DND-41 (cell line): Measurements from ENCODE around the gene TAB3.

Experiments
- ATAC-seq: fragments of 200-7000 bp; cut with Tn5 transposase; 3 replicates; pipeline ENCODE4 v1.9.1; 2021; ENCODE audit warnings: low read depth; ENCODE audit not compliant: insufficient read depth
- DNase-seq: peaks from one replicate; pipeline ENCODE4 v3.0.0-alpha.2; 2020
- H2AFZ ChIP-seq: 2 replicates; pipeline ENCODE4 v1.6.0; 2012; ENCODE audit warnings: low read depth, low read length
- H3K27ac ChIP-seq: 2 replicates; pipeline ENCODE4 v1.5.1; 2012; ENCODE audit warnings: low read length, inconsistent platforms
- H3K27me3 ChIP-seq: fragments of 200-600 bp; sonication (generic); 2 replicates; pipeline ENCODE4 v1.6.0; 2012; ENCODE audit warnings: low read length, mild to moderate bottlenecking, inconsistent platforms; ENCODE audit not compliant: insufficient read depth, poor library complexity
- H3K36me3 ChIP-seq: 2 replicates; pipeline ENCODE4 v1.5.1; 2012; ENCODE audit warnings: low read length, inconsistent platforms; ENCODE audit not compliant: insufficient read depth
- H3K4me1 ChIP-seq: 2 replicates; pipeline ENCODE4 v1.5.1; 2012; ENCODE audit warnings: mild to moderate bottlenecking, low read length; ENCODE audit not compliant: insufficient read depth
- H3K4me2 ChIP-seq: 2 replicates; pipeline ENCODE4 v1.6.0; 2012; ENCODE audit warnings: mild to moderate bottlenecking, moderate library complexity, low read length, inconsistent platforms; ENCODE audit not compliant: insufficient read depth
- H3K4me3 ChIP-seq, 2 experiments: fragments of 200-600 bp in 1 of 2; shearing (Covaris generic) in 1 of 2; 2 replicates each; pipeline ENCODE4 v1.5.1; 2012 to 2016; ENCODE audit warnings: inconsistent platforms in 2 of 2, low read length in 2 of 2, mild to moderate bottlenecking in 2 of 2, low read depth in 1 of 2, moderate library complexity in 1 of 2
- H3K79me2 ChIP-seq: 2 replicates; pipeline ENCODE4 v1.6.0; 2012; ENCODE audit warnings: low read length, inconsistent platforms; ENCODE audit not compliant: insufficient read depth
- H3K9ac ChIP-seq: 2 replicates; pipeline ENCODE4 v1.6.0; 2012; ENCODE audit warnings: low read depth, mild to moderate bottlenecking, inconsistent platforms, low read length, moderate library complexity
- H3K9me3 ChIP-seq: 2 replicates; pipeline ENCODE4 v1.5.1; 2012; ENCODE audit warnings: low read length, moderate library complexity, mild to moderate bottlenecking, inconsistent platforms; ENCODE audit not compliant: insufficient read depth, severe bottlenecking
- H4K20me1 ChIP-seq: 2 replicates; pipeline ENCODE4 v1.6.0; 2012; ENCODE audit warnings: low read length; ENCODE audit not compliant: insufficient read depth
- EZH2 ChIP-seq: IDR thresholded peaks from 3 replicates; pipeline ENCODE4 v1.6.1; 2012; ENCODE audit warnings: borderline replicate concordance, low read depth, mild to moderate bottlenecking, moderate library complexity, low read length, inconsistent platforms; ENCODE audit not compliant: severe bottlenecking
- TF ChIP-seq, protein P1 (sequence below): IDR thresholded peaks from 2 replicates; pipeline ENCODE4 v1.5.1; 2012; ENCODE audit warnings: borderline replicate concordance, low read length, moderate library complexity, mild to moderate bottlenecking; ENCODE audit not compliant: poor library complexity, severe bottlenecking; ENCODE audit errors: extremely low read depth

TAB3 gene

DNA sequence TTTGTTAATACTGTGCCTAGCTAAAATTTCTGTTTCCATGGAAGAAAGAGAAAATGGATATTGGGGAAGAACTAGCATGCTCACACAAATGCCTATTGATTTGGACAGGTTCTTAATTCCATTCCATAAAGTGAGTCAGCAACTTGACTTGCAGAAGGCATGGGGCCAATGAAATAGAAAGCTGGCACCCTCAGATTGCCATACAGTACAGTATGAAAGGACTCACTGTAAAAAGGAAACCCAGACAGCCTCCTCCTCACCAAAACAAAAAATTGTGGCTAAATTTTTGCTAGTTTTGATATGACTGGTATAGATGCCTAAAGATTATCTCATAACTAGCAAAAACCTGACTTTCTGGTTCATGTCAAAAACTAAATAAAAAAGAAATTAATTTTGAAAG is 11.2 kb upstream of the TAB3 start:
- Histone ChIP-seq H3K4me1 (no peaks in the 10 kb centered on the region), H3K79me2 (no peaks in the 10 kb centered on the region), H2AFZ (no peak overlapping the region), H3K27me3 (no peaks in the 10 kb centered on the region), H3K9ac (no peak overlapping the region), H3K36me3 (no peaks in the 10 kb centered on the region), H3K4me2 (no peak overlapping the region), H4K20me1 (no peaks in the 10 kb centered on the region), H3K9me3 (no peaks in the 10 kb centered on the region), H3K4me3 (no peak overlapping the region), H3K27ac (no peak overlapping the region)
- DNase-seq (no peak), ATAC-seq (no peak)
- no peak for TF ChIP-seq EZH2
- TF ChIP-seq, protein P1, sequence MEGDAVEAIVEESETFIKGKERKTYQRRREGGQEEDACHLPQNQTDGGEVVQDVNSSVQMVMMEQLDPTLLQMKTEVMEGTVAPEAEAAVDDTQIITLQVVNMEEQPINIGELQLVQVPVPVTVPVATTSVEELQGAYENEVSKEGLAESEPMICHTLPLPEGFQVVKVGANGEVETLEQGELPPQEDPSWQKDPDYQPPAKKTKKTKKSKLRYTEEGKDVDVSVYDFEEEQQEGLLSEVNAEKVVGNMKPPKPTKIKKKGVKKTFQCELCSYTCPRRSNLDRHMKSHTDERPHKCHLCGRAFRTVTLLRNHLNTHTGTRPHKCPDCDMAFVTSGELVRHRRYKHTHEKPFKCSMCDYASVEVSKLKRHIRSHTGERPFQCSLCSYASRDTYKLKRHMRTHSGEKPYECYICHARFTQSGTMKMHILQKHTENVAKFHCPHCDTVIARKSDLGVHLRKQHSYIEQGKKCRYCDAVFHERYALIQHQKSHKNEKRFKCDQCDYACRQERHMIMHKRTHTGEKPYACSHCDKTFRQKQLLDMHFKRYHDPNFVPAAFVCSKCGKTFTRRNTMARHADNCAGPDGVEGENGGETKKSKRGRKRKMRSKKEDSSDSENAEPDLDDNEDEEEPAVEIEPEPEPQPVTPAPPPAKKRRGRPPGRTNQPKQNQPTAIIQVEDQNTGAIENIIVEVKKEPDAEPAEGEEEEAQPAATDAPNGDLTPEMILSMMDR, result no peak

DNA sequence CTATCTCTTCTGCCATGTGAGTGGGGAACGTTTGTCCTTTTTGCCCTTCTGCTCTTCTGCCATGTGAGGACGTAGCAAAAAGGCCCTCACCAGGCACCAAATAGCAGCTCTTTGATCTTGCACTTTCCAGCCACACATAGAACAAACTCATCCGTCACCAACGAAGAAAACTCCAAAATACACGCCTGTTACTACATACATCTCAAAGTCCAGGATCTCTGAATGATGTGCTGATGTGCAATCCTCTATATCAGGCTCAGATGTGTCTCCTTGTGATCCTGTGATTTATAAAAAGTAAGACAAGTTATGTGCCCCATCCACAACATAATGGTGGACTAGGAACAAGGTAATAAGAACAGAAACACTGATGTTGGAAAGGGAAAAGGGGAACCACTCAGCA is 9.8 kb upstream of the TAB3 start:
- Histone ChIP-seq H3K36me3 (no peaks in the 10 kb centered on the region), H2AFZ (no peak overlapping the region), H3K27me3 (no peaks in the 10 kb centered on the region), H3K9me3 (no peaks in the 10 kb centered on the region), H3K27ac (no peak overlapping the region), H3K4me2 (no peak overlapping the region), H4K20me1 (no peaks in the 10 kb centered on the region), H3K4me3 (no peak overlapping the region), H3K79me2 (no peaks in the 10 kb centered on the region), H3K9ac (no peak overlapping the region), H3K4me1 (no peaks in the 10 kb centered on the region)
- ATAC-seq (no peak), DNase-seq (no peak)
- no peak for TF ChIP-seq EZH2
- TF ChIP-seq, protein P1, result no peak

DNA sequence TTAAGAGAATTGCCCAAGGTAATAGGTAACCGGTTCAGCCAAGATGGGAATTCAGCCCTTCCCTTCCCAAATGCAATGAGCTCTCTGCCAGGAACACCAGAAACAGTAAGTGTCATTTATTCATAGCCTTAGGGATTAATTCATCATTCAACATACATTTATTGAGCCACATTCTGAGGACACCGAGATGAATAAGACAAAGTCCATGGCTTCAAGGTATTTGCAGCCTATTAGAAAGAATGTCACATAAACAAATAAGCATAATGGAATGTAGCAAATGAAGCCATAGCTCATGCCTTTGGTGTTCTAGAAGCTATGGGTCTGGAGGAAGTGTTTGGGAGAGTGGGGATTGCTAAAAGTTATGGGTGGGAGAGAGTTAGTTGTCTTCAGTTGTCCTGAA is 6.3 kb upstream of the TAB3 start:
- no peaks in the 10 kb centered on the region for H3K36me3 ChIP-seq
- no peaks in the 10 kb centered on the region for H3K4me1 ChIP-seq
- DNase-seq (no peak), ATAC-seq (no peak)
- H3K27ac ChIP-seq, result no peak overlapping the region
- no peaks in the 10 kb centered on the region for H3K9me3 ChIP-seq
- no peak overlapping the region for H3K4me3 ChIP-seq
- H4K20me1 ChIP-seq, result no peaks in the 10 kb centered on the region
- H3K9ac ChIP-seq, result no peak overlapping the region
- H3K4me2 ChIP-seq, result no peak overlapping the region
- H2AFZ ChIP-seq, result no peak overlapping the region
- H3K27me3 ChIP-seq, result no peaks in the 10 kb centered on the region
- no peaks in the 10 kb centered on the region for H3K79me2 ChIP-seq
- TF ChIP-seq EZH2, result no peak
- TF ChIP-seq, protein P1, result no peak

DNA sequence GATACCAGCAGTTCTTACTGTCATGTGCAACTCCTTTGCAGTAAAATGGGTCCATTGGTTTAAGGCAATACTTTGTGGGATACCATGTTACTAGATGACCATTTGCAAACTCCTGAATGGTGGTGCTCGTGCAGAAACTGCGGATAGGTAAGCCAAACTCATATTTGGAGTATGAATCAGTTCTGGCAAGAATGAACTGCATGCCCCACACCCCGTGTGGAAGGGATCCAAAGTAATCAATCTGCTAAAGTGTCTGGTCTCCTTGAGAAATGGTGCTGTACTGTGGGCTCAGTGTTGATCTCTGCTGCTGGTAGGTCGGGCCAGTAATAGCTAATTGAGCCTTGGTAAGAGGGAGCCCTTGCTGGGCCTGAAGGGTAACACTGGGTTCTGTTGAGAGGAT is 4.2 kb upstream of the TAB3 start:
- no peak overlapping the region for H3K4me2 ChIP-seq
- ATAC-seq, result no peak

More for the DNA sequence above, 4.2 kb upstream of the TAB3 start:
- Histone ChIP-seq H3K4me1 (peaks cover 7% of the 10 kb centered on the region; the same call in 1 of the 2 replicates), H3K27me3 (no peaks in the 10 kb centered on the region), H3K79me2 (peaks cover 7% of the 10 kb centered on the region), H4K20me1 (no peaks in the 10 kb centered on the region; the same call in 1 of the 2 replicates), H3K36me3 (no peaks in the 10 kb centered on the region; the same call in 1 of the 2 replicates), H3K9ac (no peak overlapping the region), H3K4me3 (no peak overlapping the region), H3K27ac (no peak overlapping the region), H2AFZ (no peak overlapping the region), H3K9me3 (no peaks in the 10 kb centered on the region)
- DNase-seq, result no peak
- TF ChIP-seq EZH2, result no peak
- TF ChIP-seq, protein P1, result no peak
